ENCODE measurements around the gene HDAC4.

GRCh38 chr2:239361311-239361642 lies 39.5 kb downstream of the HDAC4 start:
- no peak for TF ChIP-seq CTCF (IDR thresholded peaks at IDR 0.05)
- TF ChIP-seq POLR2AphosphoS5 (IDR thresholded peaks at IDR 0.05), result no peak
- no peak for TF ChIP-seq POLR2A (IDR thresholded peaks at IDR 0.05)
- TF ChIP-seq EP300 (IDR thresholded peaks at IDR 0.05), result no peak
